OCI-M2 (cell line): ENCODE data around the gene HIVEP3.

ENCODE experiments used
- DNase-seq: peaks from one replicate; lab custom pipeline; 2025; ENCODE audit not compliant: unreplicated experiment; lab: John Stamatoyannopoulos, UW

Gene HIVEP3

GRCh38 chr1:41494351-41495209, 424.1 kb downstream of the HIVEP3 start:
- no peak for DNase-seq

- DNase-seq: no peak
Observed at GRCh38 chr1:41493626-41494350, 424.9 kb downstream of the HIVEP3 start.

GRCh38 chr1:41493117-41493536, 425.6 kb downstream of the HIVEP3 start:
- DNase-seq: no peak

GRCh38 chr1:41492341-41492848, 426.3 kb downstream of the HIVEP3 start:
- DNase-seq: no peak

- no peak for DNase-seq
Observed at GRCh38 chr1:41490911-41491310, 427.8 kb downstream of the HIVEP3 start.

GRCh38 chr1:41489561-41489960, 429.2 kb downstream of the HIVEP3 start:
- DNase-seq: no peak

- no peak for DNase-seq
Observed at GRCh38 chr1:41488040-41488951, 430.4 kb downstream of the HIVEP3 start.

- no peak for DNase-seq
Observed at GRCh38 chr1:41487126-41488039, 431.3 kb downstream of the HIVEP3 start.

GRCh38 chr1:41486371-41487125, 432.2 kb downstream of the HIVEP3 start:
- DNase-seq: no peak

GRCh38 chr1:41486053-41486370, 432.7 kb downstream of the HIVEP3 start:
- no peak for DNase-seq

GRCh38 chr1:41485605-41486004, 433.1 kb downstream of the HIVEP3 start:
- DNase-seq: no peak

- DNase-seq: no peak
Observed at GRCh38 chr1:41484402-41485241, 434.1 kb downstream of the HIVEP3 start, which contains the start of gene EDN2. TSS of gene EDN2 (minus strand) at chr1:41484683. CDS start at chr1:41484601, 82 bp downstream.

GRCh38 chr1:41483960-41484401, 434.7 kb downstream of the HIVEP3 start:
- no peak for DNase-seq

- no peak for DNase-seq
Observed at GRCh38 chr1:41483001-41483850, 435.5 kb downstream of the HIVEP3 start.

- no peak for DNase-seq
Observed at GRCh38 chr1:41482001-41482765, 436.5 kb downstream of the HIVEP3 start.

- DNase-seq: no peak
Observed at GRCh38 chr1:41481109-41481775, 437.5 kb downstream of the HIVEP3 start.
